Epithelial cell of esophagus (primary cell): Measurements from ENCODE around the gene SIGLEC9.

Experiments used
- DNase-seq: peaks from one replicate; pipeline ENCODE4 v3.0.0; 2010; ENCODE audit warnings: low read depth
- H3K4me3 ChIP-seq: 2 replicates; pipeline ENCODE4 v1.5.1; 2011; ENCODE audit warnings: mild to moderate bottlenecking, low read length, control low read depth
- TF ChIP-seq, protein P1 (sequence below): IDR thresholded peaks from 2 replicates; pipeline ENCODE4 v1.5.1; 2011; ENCODE audit warnings: low read depth, mild to moderate bottlenecking, low read length, control low read depth, inconsistent platforms; ENCODE audit not compliant: insufficient read depth; ENCODE audit errors: missing control alignments

Gene SIGLEC9

GRCh38 chr19:51156710-51157109 lies 32.0 kb downstream of the SIGLEC9 start:
- H3K4me3 ChIP-seq = no peak overlapping the region
- TF ChIP-seq, protein P1, sequence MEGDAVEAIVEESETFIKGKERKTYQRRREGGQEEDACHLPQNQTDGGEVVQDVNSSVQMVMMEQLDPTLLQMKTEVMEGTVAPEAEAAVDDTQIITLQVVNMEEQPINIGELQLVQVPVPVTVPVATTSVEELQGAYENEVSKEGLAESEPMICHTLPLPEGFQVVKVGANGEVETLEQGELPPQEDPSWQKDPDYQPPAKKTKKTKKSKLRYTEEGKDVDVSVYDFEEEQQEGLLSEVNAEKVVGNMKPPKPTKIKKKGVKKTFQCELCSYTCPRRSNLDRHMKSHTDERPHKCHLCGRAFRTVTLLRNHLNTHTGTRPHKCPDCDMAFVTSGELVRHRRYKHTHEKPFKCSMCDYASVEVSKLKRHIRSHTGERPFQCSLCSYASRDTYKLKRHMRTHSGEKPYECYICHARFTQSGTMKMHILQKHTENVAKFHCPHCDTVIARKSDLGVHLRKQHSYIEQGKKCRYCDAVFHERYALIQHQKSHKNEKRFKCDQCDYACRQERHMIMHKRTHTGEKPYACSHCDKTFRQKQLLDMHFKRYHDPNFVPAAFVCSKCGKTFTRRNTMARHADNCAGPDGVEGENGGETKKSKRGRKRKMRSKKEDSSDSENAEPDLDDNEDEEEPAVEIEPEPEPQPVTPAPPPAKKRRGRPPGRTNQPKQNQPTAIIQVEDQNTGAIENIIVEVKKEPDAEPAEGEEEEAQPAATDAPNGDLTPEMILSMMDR = no peak
- no peak for DNase-seq

- DNase-seq = no peak
- TF ChIP-seq, protein P1 = no peak
- no peak overlapping the region for H3K4me3 ChIP-seq
These were observed 32.6 kb downstream of the SIGLEC9 start for GRCh38 chr19:51157265-51157664.

GRCh38 chr19:51158474-51159129 lies 33.9 kb downstream of the SIGLEC9 start:
- DNase-seq = peak; percentile 23
- TF ChIP-seq, protein P1 = peak; percentile 54
- no peak overlapping the region for H3K4me3 ChIP-seq

DNA sequence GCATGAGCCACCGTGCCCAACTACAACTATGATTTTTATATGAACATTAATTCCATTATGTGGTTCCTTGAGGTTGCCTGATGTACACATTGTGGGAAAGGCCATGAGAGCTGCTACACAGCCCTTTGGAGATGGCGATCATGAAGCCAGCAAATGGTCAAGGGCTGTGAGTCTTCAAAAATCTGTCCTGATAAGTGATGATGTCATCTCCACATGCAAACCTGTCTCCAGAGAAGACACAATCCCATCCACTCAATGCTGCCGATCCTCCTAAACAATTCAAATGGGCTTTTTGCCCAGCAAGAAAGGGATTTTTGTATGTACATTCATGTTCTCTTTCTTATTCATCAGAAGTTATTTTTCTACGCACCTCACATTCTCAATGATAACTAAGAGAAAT lies 35.0 kb downstream of the SIGLEC9 start:
- H3K4me3 ChIP-seq = no peak overlapping the region
- no peak for DNase-seq
- TF ChIP-seq, protein P1 = no peak

DNA sequence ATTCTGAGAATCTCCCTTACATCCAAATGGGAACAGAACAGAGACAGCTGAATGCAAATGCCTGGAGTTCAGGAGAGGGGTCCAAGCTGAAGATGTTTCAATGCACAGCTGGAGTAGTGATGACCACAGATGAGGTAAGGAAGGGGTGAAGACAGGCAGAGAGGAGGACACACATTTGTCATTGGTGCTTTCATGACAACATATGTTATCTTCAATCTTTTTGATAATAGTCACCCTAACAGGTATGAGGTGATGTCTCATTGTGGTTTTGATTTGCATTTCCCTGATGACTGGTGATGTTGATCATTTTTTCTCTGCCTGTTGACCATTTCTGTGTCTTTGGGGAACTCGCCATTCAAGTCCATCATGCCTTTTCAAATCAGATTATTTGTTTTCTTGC lies 36.6 kb downstream of the SIGLEC9 start:
- DNase-seq = peak; percentile 18
- H3K4me3 ChIP-seq = no peak overlapping the region
- TF ChIP-seq, protein P1 = no peak

GRCh38 chr19:51161867-51162496 lies 37.3 kb downstream of the SIGLEC9 start:
- TF ChIP-seq, protein P1 = no peak
- no peak for DNase-seq
- no peak overlapping the region for H3K4me3 ChIP-seq

DNA sequence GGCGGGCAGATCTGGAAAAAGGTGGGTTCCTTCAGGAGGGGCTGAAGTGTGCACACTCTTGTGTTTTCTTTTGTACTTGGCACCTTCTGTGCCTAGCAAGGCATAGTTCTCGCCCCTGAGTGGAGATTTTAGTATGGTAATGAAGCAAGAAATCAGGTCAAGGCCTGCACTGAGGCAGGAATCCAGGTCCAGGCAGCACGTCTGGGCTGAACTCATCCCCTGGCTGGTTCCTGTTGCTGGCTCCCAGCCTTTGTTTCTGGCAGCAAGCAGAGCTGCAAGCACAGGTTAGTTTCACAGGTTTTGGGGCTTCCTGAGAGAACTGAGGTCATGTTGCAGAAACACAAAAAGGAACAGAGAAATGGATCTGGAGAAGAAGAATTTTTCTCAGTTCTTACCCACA lies 38.6 kb downstream of the SIGLEC9 start:
- H3K4me3 ChIP-seq = no peak overlapping the region
- DNase-seq = peak; percentile 6
- TF ChIP-seq, protein P1 = no peak
